Activated T-cell treated with anti-CD3 and anti-CD28 coated beads, Interleukin-2, amount 50 U/mL, for 24 hours (primary cell): Measurements from ENCODE around the gene KDF1.

ENCODE experiments used
- DNase-seq: peaks from one replicate; pipeline ENCODE4 v3.0.0-alpha.2; 2020
- H3K27ac Mint-ChIP-seq: 2 replicates; pipeline ENCODE4 v1.8.0; 2020; ENCODE audit warnings: mild to moderate bottlenecking, mixed read lengths
- H3K27me3 Mint-ChIP-seq: 2 replicates; pipeline ENCODE4 v1.8.0; 2020; ENCODE audit warnings: mixed read lengths
- H3K36me3 Mint-ChIP-seq: 2 replicates; pipeline ENCODE4 v1.8.0; 2020; ENCODE audit warnings: low read depth, mixed read lengths
- H3K4me1 Mint-ChIP-seq: 2 replicates; pipeline ENCODE4 v1.8.0; 2020; ENCODE audit warnings: low read depth, mixed read lengths
- H3K4me3 Mint-ChIP-seq: 2 replicates; pipeline ENCODE4 v1.8.0; 2020; ENCODE audit warnings: mild to moderate bottlenecking, moderate library complexity, mixed read lengths
- H3K9me3 Mint-ChIP-seq: 2 replicates; pipeline ENCODE4 v1.8.0; 2020; ENCODE audit warnings: mixed read lengths

The KDF1 gene, protein sequence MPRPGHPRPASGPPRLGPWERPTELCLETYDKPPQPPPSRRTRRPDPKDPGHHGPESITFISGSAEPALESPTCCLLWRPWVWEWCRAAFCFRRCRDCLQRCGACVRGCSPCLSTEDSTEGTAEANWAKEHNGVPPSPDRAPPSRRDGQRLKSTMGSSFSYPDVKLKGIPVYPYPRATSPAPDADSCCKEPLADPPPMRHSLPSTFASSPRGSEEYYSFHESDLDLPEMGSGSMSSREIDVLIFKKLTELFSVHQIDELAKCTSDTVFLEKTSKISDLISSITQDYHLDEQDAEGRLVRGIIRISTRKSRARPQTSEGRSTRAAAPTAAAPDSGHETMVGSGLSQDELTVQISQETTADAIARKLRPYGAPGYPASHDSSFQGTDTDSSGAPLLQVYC

DNA sequence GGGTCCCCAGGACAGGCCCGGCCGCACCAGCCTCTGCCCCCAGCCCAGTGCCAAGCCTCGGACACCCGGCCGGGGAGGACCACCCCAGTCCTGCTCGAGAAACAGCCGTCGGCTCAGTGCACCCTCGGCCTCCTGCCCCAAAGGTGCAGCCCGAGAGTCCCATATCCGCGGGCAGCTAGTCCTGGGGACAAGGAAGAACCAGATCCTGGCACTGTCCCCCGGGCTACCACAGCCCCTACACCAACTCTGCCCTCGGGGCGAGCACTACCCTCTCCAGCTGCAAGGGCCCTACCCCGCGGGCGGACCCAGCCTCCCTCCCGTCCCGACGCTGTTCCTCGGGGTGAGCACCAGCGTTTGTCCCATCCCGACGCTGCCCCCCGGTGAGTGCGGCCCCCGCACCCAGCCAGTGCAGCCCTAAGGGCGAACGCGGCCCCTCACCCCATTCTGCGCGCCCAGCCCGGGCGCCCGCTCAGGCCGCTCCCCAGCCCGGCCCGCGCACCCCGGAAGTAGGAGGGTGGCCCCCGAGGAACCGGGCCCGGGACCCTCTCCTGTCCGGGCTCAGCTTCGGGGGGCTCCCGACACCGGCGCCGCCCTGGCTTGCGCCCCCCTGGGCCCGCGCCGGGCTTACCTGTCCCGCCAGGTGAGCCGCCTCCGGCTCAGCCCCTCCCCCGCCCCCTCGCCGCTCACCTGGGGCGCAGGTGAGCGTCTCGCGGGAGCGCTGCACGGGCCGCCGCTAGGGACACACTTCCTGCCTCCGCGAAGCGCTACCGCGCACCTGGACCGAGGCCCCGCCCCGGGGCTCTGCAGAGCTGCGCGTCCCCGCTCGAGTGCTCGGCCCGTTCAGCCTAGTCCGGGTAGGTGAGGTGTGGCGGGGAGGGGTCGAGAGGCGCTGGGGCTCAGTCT is at the start of gene KDF1:
TSS of gene KDF1 (minus strand) at position 747 of the 903 bp plus-strand sequence. CDS start 8,088 bp downstream, outside the sequence.
- Mint-ChIP-seq H3K9me3 (no peaks in the 10 kb centered on the region), H3K4me3 (peak within 1 kb of the TSS; percentile 72), H3K4me1 (peaks cover 8% of the 10 kb centered on the region), H3K27me3 (peaks cover 40% of the 10 kb centered on the region), H3K36me3 (no peaks in the 10 kb centered on the region), H3K27ac (peak within 1 kb of the TSS; percentile 66)
- DNase-seq: peak; percentile 57

DNA sequence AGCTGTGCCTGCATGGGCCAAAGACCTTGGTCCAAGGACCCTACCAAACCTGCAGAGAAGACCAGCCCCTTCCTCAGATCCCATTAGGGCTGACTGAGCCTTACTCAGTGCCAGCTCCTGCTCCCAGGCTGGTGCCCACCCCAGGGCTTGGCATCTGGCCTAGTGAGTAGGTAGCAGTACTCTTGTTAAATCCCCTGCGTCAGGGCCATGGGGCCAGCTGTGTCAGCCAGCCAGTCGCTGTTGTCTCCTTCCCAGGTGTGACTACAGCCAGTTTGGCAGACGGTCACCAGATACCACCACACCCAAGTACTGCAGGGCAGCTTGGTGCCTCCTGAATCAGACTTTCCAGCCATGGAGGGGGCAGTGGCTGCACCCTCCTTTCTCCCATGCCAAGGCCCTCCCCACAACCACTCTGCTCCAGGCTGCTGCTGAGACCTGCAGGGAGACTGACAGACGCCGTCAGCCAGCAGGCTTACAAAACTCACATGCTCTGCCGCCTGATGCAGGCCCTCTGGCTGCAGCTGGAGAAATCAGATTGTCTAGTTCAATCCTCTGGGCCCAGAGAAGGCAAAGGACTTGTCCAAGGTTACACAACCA is 49.4 kb upstream of the KDF1 start:
- Mint-ChIP-seq H3K27me3 (peaks cover 38% of the 10 kb centered on the region), H3K4me1 (peaks cover 10% of the 10 kb centered on the region), H3K36me3 (no peaks in the 10 kb centered on the region), H3K4me3 (no peak overlapping the region), H3K9me3 (no peaks in the 10 kb centered on the region), H3K27ac (no peak overlapping the region)
- no peak for DNase-seq

DNA sequence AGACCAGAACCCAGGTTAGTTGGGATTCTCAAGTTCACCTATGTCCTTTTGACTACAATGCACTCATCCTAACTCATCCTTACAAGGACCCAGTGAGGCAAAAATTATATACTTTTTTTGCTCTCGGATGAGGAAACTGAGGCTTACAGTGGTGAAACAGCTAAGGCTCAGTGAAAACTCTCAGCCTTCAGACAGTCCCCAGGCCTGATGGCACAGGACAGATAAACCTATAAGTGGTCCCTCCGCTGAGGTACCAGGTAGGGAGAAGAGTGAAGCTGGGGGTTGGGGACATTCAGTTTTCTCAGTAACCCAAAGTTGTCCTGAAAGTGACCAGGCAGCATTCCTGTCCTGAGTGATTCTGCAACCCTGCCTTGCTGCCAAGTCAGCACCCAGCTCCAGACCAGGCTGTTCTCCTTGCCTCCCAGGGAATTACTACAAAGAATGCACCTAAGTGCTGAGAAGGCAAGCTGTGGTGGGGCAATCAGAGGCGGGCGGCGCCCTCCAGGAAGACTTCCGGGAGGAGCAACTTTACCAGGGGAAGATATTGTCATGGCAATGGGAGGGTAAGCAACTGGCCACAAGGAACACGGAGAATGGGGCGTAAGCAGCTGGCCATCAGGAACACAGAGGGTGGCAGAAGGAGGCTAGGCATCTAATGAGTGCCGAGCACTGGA is 47.8 kb upstream of the KDF1 start:
- no peaks in the 10 kb centered on the region for H3K9me3 Mint-ChIP-seq
- H3K4me3 Mint-ChIP-seq: no peak overlapping the region
- peaks cover 42% of the 10 kb centered on the region for H3K27me3 Mint-ChIP-seq
- H3K4me1 Mint-ChIP-seq: peaks cover 8% of the 10 kb centered on the region
- H3K27ac Mint-ChIP-seq: no peak overlapping the region
- DNase-seq: no peak
- H3K36me3 Mint-ChIP-seq: no peaks in the 10 kb centered on the region

DNA sequence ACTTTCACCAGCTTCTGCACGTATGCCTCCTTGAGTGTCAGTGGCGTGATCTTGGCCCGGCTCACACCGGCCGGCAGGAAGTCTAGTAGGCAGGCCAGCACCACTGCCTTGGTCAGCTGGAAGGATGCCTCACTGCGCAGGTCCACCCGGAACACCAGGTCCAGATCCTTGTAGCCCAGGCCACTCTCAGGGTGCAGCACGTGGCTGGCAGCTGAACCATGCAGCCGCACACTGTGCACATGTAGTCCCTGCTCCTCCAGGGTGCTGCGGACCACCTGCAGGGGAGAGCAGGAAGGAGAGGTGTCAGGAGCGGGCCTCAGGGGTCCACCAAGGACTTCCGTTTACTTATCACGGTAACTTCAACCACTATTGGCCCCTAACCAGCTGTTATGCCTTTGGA is 46.4 kb upstream of the KDF1 start:
- H3K27me3 Mint-ChIP-seq: peaks cover 35% of the 10 kb centered on the region
- H3K4me1 Mint-ChIP-seq: no peaks in the 10 kb centered on the region
- no peaks in the 10 kb centered on the region for H3K9me3 Mint-ChIP-seq
- H3K4me3 Mint-ChIP-seq: no peak overlapping the region
- H3K27ac Mint-ChIP-seq: no peak overlapping the region
- DNase-seq: no peak
- H3K36me3 Mint-ChIP-seq: no peaks in the 10 kb centered on the region

- Mint-ChIP-seq H3K27ac (no peak overlapping the region), H3K27me3 (peaks cover 30% of the 10 kb centered on the region), H3K36me3 (no peaks in the 10 kb centered on the region), H3K9me3 (no peaks in the 10 kb centered on the region), H3K4me1 (no peaks in the 10 kb centered on the region), H3K4me3 (no peak overlapping the region)
- DNase-seq: no peak
Measured at GRCh38 chr1:27005648-27006496, 45.6 kb upstream of the KDF1 start.

DNA sequence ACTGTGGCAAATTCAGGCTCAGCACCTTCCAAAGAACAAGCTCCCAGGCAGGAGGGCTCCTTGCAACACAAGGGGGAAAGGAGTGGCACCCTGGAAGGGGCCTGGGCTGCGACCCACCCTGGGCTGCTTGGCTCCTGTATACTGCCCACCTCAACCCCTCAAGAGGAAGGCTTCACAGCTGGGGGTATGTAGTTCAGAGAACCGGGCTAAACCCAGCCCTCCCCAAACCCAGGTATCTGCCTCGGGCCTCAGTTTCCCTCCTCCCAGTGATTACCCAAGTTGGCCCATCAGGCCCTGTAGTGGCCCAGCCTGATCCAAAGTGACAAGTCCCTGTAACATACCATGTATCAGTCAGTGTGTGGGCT is 44.9 kb upstream of the KDF1 start:
- DNase-seq: no peak
- no peaks in the 10 kb centered on the region for H3K9me3 Mint-ChIP-seq
- H3K4me1 Mint-ChIP-seq: no peaks in the 10 kb centered on the region
- no peaks in the 10 kb centered on the region for H3K36me3 Mint-ChIP-seq
- no peak overlapping the region for H3K4me3 Mint-ChIP-seq
- peaks cover 23% of the 10 kb centered on the region for H3K27me3 Mint-ChIP-seq
- no peak overlapping the region for H3K27ac Mint-ChIP-seq

GRCh38 chr1:27004471-27005165 is 44.4 kb upstream of the KDF1 start:
- H3K36me3 Mint-ChIP-seq: no peaks in the 10 kb centered on the region
- DNase-seq: no peak
- no peak overlapping the region for H3K4me3 Mint-ChIP-seq

DNA sequence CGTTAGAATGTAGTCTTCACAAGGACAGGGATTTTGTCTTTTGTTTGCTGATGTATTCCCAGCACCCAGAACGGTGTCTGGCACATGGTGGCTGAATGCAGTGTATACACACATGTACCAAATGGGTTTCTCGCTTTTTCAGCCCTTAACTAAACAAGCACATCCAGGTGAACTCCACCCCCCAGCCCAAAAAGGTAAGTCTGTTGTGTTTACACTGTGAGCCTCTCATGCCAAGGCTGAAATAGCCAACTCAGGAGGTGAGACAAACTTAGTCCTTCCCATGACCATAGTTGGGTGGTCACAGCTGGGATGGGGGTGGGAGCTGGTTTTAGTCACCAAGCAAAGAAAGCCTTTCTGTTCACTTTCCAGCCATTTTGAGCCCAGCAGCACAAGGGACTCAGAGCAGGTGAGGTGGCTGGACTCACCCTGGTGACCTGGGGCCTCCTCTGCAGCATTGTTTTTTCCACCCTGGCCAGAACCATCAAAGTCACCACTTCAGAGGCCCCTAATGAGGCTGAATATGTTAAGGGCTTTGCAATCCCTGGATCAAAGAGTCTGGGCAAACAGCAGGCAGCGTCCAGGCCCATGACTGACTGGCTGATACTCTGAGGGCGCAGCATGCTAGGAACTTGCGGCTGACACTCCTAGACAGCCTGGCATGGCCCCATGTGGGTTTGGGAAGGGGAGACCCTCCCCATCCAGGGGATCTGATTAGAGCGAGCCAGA is 43.6 kb upstream of the KDF1 start:
- H3K4me1 Mint-ChIP-seq: no peaks in the 10 kb centered on the region
- H3K4me3 Mint-ChIP-seq: no peak overlapping the region
- no peaks in the 10 kb centered on the region for H3K36me3 Mint-ChIP-seq
- H3K27me3 Mint-ChIP-seq: peaks cover 18% of the 10 kb centered on the region
- no peak overlapping the region for H3K27ac Mint-ChIP-seq
- no peaks in the 10 kb centered on the region for H3K9me3 Mint-ChIP-seq
- DNase-seq: no peak

More at GRCh38 chr1:27004471-27005165, 44.4 kb upstream of the KDF1 start:
- no peaks in the 10 kb centered on the region for H3K9me3 Mint-ChIP-seq
- H3K27ac Mint-ChIP-seq: no peak overlapping the region
- H3K4me1 Mint-ChIP-seq: no peaks in the 10 kb centered on the region
- H3K27me3 Mint-ChIP-seq: peaks cover 18% of the 10 kb centered on the region

- peaks cover 6% of the 10 kb centered on the region for H3K4me1 Mint-ChIP-seq
- no peak overlapping the region for H3K4me3 Mint-ChIP-seq
- no peak overlapping the region for H3K27ac Mint-ChIP-seq
- peaks cover 25% of the 10 kb centered on the region for H3K27me3 Mint-ChIP-seq
- no peaks in the 10 kb centered on the region for H3K9me3 Mint-ChIP-seq
- H3K36me3 Mint-ChIP-seq: no peaks in the 10 kb centered on the region
- DNase-seq: no peak
Measured at GRCh38 chr1:27001570-27002360, 41.5 kb upstream of the KDF1 start.

- no peak overlapping the region for H3K27ac Mint-ChIP-seq
- peaks cover 33% of the 10 kb centered on the region for H3K27me3 Mint-ChIP-seq
- no peak for DNase-seq
- no peak overlapping the region for H3K4me3 Mint-ChIP-seq
- H3K36me3 Mint-ChIP-seq: no peaks in the 10 kb centered on the region
- peaks cover 6% of the 10 kb centered on the region for H3K4me1 Mint-ChIP-seq
- no peaks in the 10 kb centered on the region for H3K9me3 Mint-ChIP-seq
Measured at GRCh38 chr1:27000817-27001460, 40.7 kb upstream of the KDF1 start.

- Mint-ChIP-seq H3K27me3 (peaks cover 40% of the 10 kb centered on the region), H3K4me3 (no peak overlapping the region), H3K36me3 (no peaks in the 10 kb centered on the region), H3K9me3 (no peaks in the 10 kb centered on the region), H3K4me1 (peaks cover 6% of the 10 kb centered on the region), H3K27ac (no peak overlapping the region)
- DNase-seq: no peak
Measured at GRCh38 chr1:27000090-27000816, 40.0 kb upstream of the KDF1 start.
